GM12878 (cell line): ENCODE results near the gene TIGD1. TPM values are rescaled to one million over a fixed set of nuclear protein-coding genes. Genes with fewer than 3 reads are reported as not detected.

Source experiments
- ATAC-seq: fragments of 200-7000 bp; cut with Tn5 transposase; 3 replicates; pipeline ENCODE4 v1.9.1; 2020; ENCODE audit warnings: mild to moderate bottlenecking, moderate library complexity
- BruUV-seq: library from RNA; stranded (reverse); fragments of 400-500 nt; replicated peaks from 2 replicates; lab custom pipeline; 2021; lab: Mats Ljungman, UMichigan
- CTCF ChIA-PET: fragments of 300-600 bp; sonication (Branson Sonifier 250); formaldehyde crosslinking; extraction: SDS; loops from one replicate; lab custom pipeline; 2021; ENCODE audit warnings: inconsistent platforms; lab: Yijun Ruan, JAX
- POLR2A ChIA-PET: fragments of 350-600 bp; formaldehyde crosslinking; extraction: SDS; loops from one replicate; lab custom pipeline; 2021; ENCODE audit warnings: inconsistent platforms; lab: Charles Lee
- RAD21 ChIA-PET: fragments of 300-600 bp; sonication (Branson Sonifier 250); formaldehyde crosslinking; loops from one replicate; lab custom pipeline; 2023; ENCODE audit warnings: antibody characterized with exemption; ENCODE audit not compliant: unreplicated experiment; lab: Charles Lee
- SMC1A ChIA-PET: fragments of 300-600 bp; sonication (Branson Sonifier 250); formaldehyde crosslinking; loops from one replicate; lab custom pipeline; 2023; ENCODE audit not compliant: unreplicated experiment, uncharacterized antibody; lab: Charles Lee
- DNase-seq: peaks from one replicate; pipeline ENCODE4 v3.0.0-alpha.2; 2011; ENCODE audit warnings: low read depth, low spot score
- FAIRE-seq: peaks from 3 replicates; lab custom pipeline; 2011; peaks lifted over from hg19 to GRCh38; lab: Jason Lieb, UNC
- H2AFZ ChIP-seq: 2 replicates; pipeline ENCODE4 v1.6.0; 2011; ENCODE audit warnings: low read depth, low read length, control low read depth; ENCODE audit not compliant: control insufficient read depth
- H3K27ac ChIP-seq: 2 replicates; pipeline ENCODE4 v1.5.1; 2011; ENCODE audit warnings: control low read depth; ENCODE audit not compliant: control insufficient read depth, insufficient read depth
- H3K27me3 ChIP-seq, 2 experiments: replicated peaks in 1 of 2; 2 replicates each; pipeline versions ENCODE4 v1.6.0 to v1.6.1; 2011; ENCODE audit warnings: low read length in 1 of 2; ENCODE audit not compliant: control insufficient read depth in 2 of 2, insufficient read depth in 2 of 2
- H3K36me3 ChIP-seq, 2 experiments: 2 replicates each; pipeline ENCODE4 v1.5.1; 2011; ENCODE audit warnings: low read length in 1 of 2; ENCODE audit not compliant: control insufficient read depth in 2 of 2, insufficient read depth in 2 of 2
- H3K4me1 ChIP-seq: 2 replicates; pipeline ENCODE4 v1.6.1; 2011; ENCODE audit warnings: mild to moderate bottlenecking, low read length, moderate library complexity, mixed read lengths; ENCODE audit not compliant: control insufficient read depth, insufficient read depth
- H3K4me2 ChIP-seq: 2 replicates; pipeline ENCODE4 v1.6.0; 2011; ENCODE audit warnings: control low read depth; ENCODE audit not compliant: control insufficient read depth, insufficient read depth
- H3K4me3 ChIP-seq: fragments of 200-600 bp; sonication (generic); 2 replicates; pipeline ENCODE4 v1.5.1; 2016
- H3K79me2 ChIP-seq: 2 replicates; pipeline ENCODE4 v1.6.0; 2011; ENCODE audit warnings: low read length; ENCODE audit not compliant: control insufficient read depth, insufficient read depth
- H3K9ac ChIP-seq: 2 replicates; pipeline ENCODE4 v1.8.0; 2011; ENCODE audit warnings: low read length, control low read depth, mixed read lengths; ENCODE audit not compliant: control insufficient read depth, insufficient read depth
- H3K9me3 ChIP-seq: replicated peaks from 3 replicates; pipeline ENCODE4 v1.5.1; 2011; ENCODE audit warnings: mild to moderate bottlenecking, low read length; ENCODE audit not compliant: control insufficient read depth, insufficient read depth
- H4K20me1 ChIP-seq: 2 replicates; pipeline ENCODE4 v1.6.0; 2011; ENCODE audit not compliant: control insufficient read depth, insufficient read depth
- ATF7 ChIP-seq: fragments of 450-650 bp; IDR thresholded peaks from 2 replicates; pipeline ENCODE4 v1.6.1; 2016; ENCODE audit warnings: low read depth, mild to moderate bottlenecking
- CEBPZ ChIP-seq: fragments of 150-350 bp; IDR thresholded peaks from 2 replicates; pipeline ENCODE4 v1.6.1; 2016; ENCODE audit warnings: low read depth, low read length
- CHD2 ChIP-seq: IDR thresholded peaks from 2 replicates; pipeline ENCODE4 v1.6.1; 2011; ENCODE audit warnings: low read depth, low read length, improper control_type of control experiment, borderline replicate concordance
- GATAD2B ChIP-seq: fragments of 450-650 bp; conservative IDR thresholded peaks from 2 replicates; pipeline ENCODE4 v1.6.1; 2017; ENCODE audit warnings: low read depth, mild to moderate bottlenecking, moderate library complexity
- MAX ChIP-seq: IDR thresholded peaks from 2 replicates; pipeline ENCODE4 v1.6.1; 2012; ENCODE audit warnings: low read depth, low read length, improper control_type of control experiment
- MEF2A ChIP-seq: IDR thresholded peaks from 2 replicates; pipeline ENCODE4 v1.6.1; 2011; ENCODE audit warnings: low read depth, mild to moderate bottlenecking, low read length, moderate library complexity; ENCODE audit not compliant: insufficient read depth
- MEF2B ChIP-seq: fragments of 450-650 bp; IDR thresholded peaks from 2 replicates; pipeline ENCODE4 v1.6.1; 2018; ENCODE audit warnings: mild to moderate bottlenecking, moderate library complexity; ENCODE audit not compliant: partially characterized antibody, poor library complexity, severe bottlenecking
- NFYB ChIP-seq: IDR thresholded peaks from 2 replicates; pipeline ENCODE4 v1.6.1; 2011; ENCODE audit warnings: low read depth, mild to moderate bottlenecking, low read length, improper control_type of control experiment, moderate library complexity; ENCODE audit not compliant: insufficient read depth
- PAX8 ChIP-seq: fragments of 450-650 bp; IDR thresholded peaks from 2 replicates; pipeline ENCODE4 v1.6.1; 2017; ENCODE audit warnings: mild to moderate bottlenecking, moderate library complexity
- RCOR1 ChIP-seq: conservative IDR thresholded peaks from 2 replicates; pipeline ENCODE4 v1.6.1; 2012; ENCODE audit warnings: low read depth, low read length, improper control_type of control experiment
- RFX5 ChIP-seq: IDR thresholded peaks from 2 replicates; pipeline ENCODE4 v1.6.1; 2011; ENCODE audit warnings: low read depth, low read length, improper control_type of control experiment
- RUNX3 ChIP-seq: IDR thresholded peaks from 2 replicates; pipeline ENCODE4 v1.6.1; 2012; ENCODE audit warnings: low read length, inconsistent platforms
- SIX5 ChIP-seq: IDR thresholded peaks from 2 replicates; pipeline ENCODE4 v1.6.1; 2011; ENCODE audit warnings: mild to moderate bottlenecking, low read depth, low read length, moderate library complexity; ENCODE audit not compliant: severe bottlenecking
- SMAD1 ChIP-seq: fragments of 450-650 bp; IDR thresholded peaks from 2 replicates; pipeline ENCODE4 v1.6.1; 2018; ENCODE audit warnings: mild to moderate bottlenecking, low read depth; ENCODE audit not compliant: partially characterized antibody
- YY1 ChIP-seq: IDR thresholded peaks from 2 replicates; pipeline ENCODE4 v1.6.1; 2011; ENCODE audit warnings: low read depth, mild to moderate bottlenecking, low read length
- WGBS: methylation state at CpG from one replicate; pipeline ENCODE4 v1.1.6; 2016; ENCODE audit warnings: low lambda C conversion rate; ENCODE audit not compliant: insufficient replicate concordance, insufficient coverage; ENCODE audit errors: missing lambda C conversion rate; 5-methylcytosine and 5-hydroxymethylcytosine counted together
- in situ Hi-C: fragments of 300-500 bp; cut with MboI; formaldehyde crosslinking; loops from 9 replicates; pipeline ENCODE4 v1.14.3; 2018; ENCODE audit warnings: mixed read lengths
- intact Hi-C: fragments of 100-400 bp; cut with micrococcal nuclease; formaldehyde crosslinking; loops from one replicate; pipeline ENCODE4 v1.14.2; 2022; ENCODE audit not compliant: unreplicated experiment
- polyA plus RNA-seq, 11 experiments: library from polyadenylated mRNA; depleted of rRNA in 4 of 11; unstranded in 6 of 11; stranded (reverse) in 5 of 11; fragments of >200 nt; fragmentation: Nextera tagmentation in 4 of 11; fragmentation: Illumina TruSeq in 1 of 11; extraction: Ambion mirVana in 4 of 11; extraction: Trizol in 1 of 11; gene quantifications; 1 replicate in 1 of 11; 2 replicates in 10 of 11; pipeline versions ENCODE4 v1.2.1 to v1.2.3, GENCODE V29; 2011 to 2016; ENCODE audit warnings: inconsistent platforms in 2 of 11, missing spikeins in 2 of 11, low read depth in 1 of 11
- total RNA-seq, 4 experiments: library from RNA; depleted of rRNA in 3 of 4; stranded (reverse); fragments of >200 nt in 3 of 4; fragmentation: Illumina TruSeq in 1 of 4; extraction: Trizol in 1 of 4; gene quantifications; 2 replicates each; pipeline versions ENCODE4 v1.2.1 to v1.2.3, GENCODE V29; 2013 to 2021

TIGD1 gene
- total and polyA plus RNA-seq, 10 of the 15 experiments (the other 5 are each of a cell fraction or from before 2014, with no cell fraction given) = 1.4 to 8.4 (median 5.6) TPM

- no peak for DNase-seq
- ChIA-PET CTCF (interaction anchor here (0.8 kb wide), 1 partner anchor 845 kb away, joined by 3 read pairs; no protein-coding TSS in a partner anchor), POLR2A (interaction anchor here (0.6 to 1.1 kb wide), 2 partner anchors 13 to 520 kb away, joined by 3 to 4 read pairs; no protein-coding TSS in a partner anchor), RAD21 (no interaction called here), SMC1A (no interaction called here)
- WGBS = 19% methylated on average over 21 of the region's 21 CpGs
- TF ChIP-seq SIX5 = no peak
- TF ChIP-seq RFX5 = no peak
- TF ChIP-seq RCOR1 = no peak
- TF ChIP-seq MEF2A = no peak
- TF ChIP-seq ATF7 = no peak
- no peak for TF ChIP-seq GATAD2B
- no peak for TF ChIP-seq RUNX3
- TF ChIP-seq SMAD1 = no peak
- no peak for TF ChIP-seq MAX
- TF ChIP-seq NFYB = no peak
- no peak for TF ChIP-seq CEBPZ
- TF ChIP-seq MEF2B = no peak
- TF ChIP-seq CHD2 = no peak
- TF ChIP-seq YY1 = peak; percentile 67; the same call in 1 of the 2 replicates
- TF ChIP-seq PAX8 = peak; percentile 62; the same call in 1 of the 2 replicates
- peak overlapping the region; percentile 99 for H3K9ac ChIP-seq
- H3K27me3 ChIP-seq = no peaks in the 10 kb centered on the region
- no peak for FAIRE-seq
- no peaks in the 10 kb centered on the region; a peak in 1 of 4 replicates for H3K36me3 ChIP-seq
- no TSS peak for BruUV-seq
- H3K9me3 ChIP-seq = no peaks in the 10 kb centered on the region; the same call in 2 of the 3 replicates
- intact Hi-C loops (no loop called here), in situ Hi-C loops (no loop called here)
- no peaks in the 10 kb centered on the region; the same call in 1 of the 2 replicates for H3K4me1 ChIP-seq
- H3K4me2 ChIP-seq = peak overlapping the region; percentile 80
- peak overlapping the region; percentile 97 for H3K27ac ChIP-seq
- peaks cover 56% of the 10 kb centered on the region for H3K79me2 ChIP-seq
- 0 out of 2 replicates have a peak, but pooled peaks cover 2% of the 10 kb centered on the region for H4K20me1 ChIP-seq
- H2AFZ ChIP-seq = peak overlapping the region; percentile 91
- ATAC-seq = no peak
- H3K4me3 ChIP-seq = peak overlapping the region; percentile 85
Measured at GRCh38 chr2:232549655-232550353, 553 bp downstream of the TIGD1 start.
